ENCODE measurements around the gene PCDHGB1. TPM values are rescaled to one million over a fixed set of nuclear protein-coding genes. Genes with fewer than 3 reads are reported as not detected.

The PCDHGB1 gene
- total RNA-seq, 1 experiment from 2014 or later: 5.6 TPM

GRCh38 chr5:141342773-141343172 lies 7.1 kb upstream of the PCDHGB1 start:
- ChIA-PET POLR2A (no interaction called here), CTCF (interaction anchor here (1.0 to 4.0 kb wide), 13 partner anchors 9 to 224 kb away, joined by 3 to 22 read pairs (median 7); partner anchors contain the start of genes PCDHB14, PCDHB15, PCDHGA10 and PCDHGA11)
- Mint-ChIP-seq H3K27me3 (ENCODE audit: low read depth) (no peaks in the 10 kb centered on the region), H3K4me1 (peaks cover 2% of the 10 kb centered on the region; the same call in 1 of the 2 replicates), H3K4me3 (no peak overlapping the region), H3K36me3 (peaks cover 54% of the 10 kb centered on the region), H3K9me3 (peaks cover 68% of the 10 kb centered on the region), H3K27ac (no peak overlapping the region)
- ATAC-seq (no peak), DNase-seq (ENCODE audit: low spot score) (no peak)
- no peak for TF ChIP-seq ZNF671 (CRISPR knock-in tag; IDR thresholded peaks at IDR 0.05)
- TF ChIP-seq SMAD4 (CRISPR knock-in tag; IDR thresholded peaks at IDR 0.05): no peak
- TF ChIP-seq, protein P1, sequence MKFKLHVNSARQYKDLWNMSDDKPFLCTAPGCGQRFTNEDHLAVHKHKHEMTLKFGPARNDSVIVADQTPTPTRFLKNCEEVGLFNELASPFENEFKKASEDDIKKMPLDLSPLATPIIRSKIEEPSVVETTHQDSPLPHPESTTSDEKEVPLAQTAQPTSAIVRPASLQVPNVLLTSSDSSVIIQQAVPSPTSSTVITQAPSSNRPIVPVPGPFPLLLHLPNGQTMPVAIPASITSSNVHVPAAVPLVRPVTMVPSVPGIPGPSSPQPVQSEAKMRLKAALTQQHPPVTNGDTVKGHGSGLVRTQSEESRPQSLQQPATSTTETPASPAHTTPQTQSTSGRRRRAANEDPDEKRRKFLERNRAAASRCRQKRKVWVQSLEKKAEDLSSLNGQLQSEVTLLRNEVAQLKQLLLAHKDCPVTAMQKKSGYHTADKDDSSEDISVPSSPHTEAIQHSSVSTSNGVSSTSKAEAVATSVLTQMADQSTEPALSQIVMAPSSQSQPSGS (CRISPR knock-in tag; IDR thresholded peaks at IDR 0.05; ENCODE audit: borderline replicate concordance, low read depth): no peak
- no peak for TF ChIP-seq ZBTB21 (CRISPR knock-in tag; IDR thresholded peaks at IDR 0.05; ENCODE audit: borderline replicate concordance)
- no peak for TF ChIP-seq ZNF532 (CRISPR knock-in tag; IDR thresholded peaks at IDR 0.05; ENCODE audit: borderline replicate concordance)
- no peak for TF ChIP-seq ATF1 (CRISPR knock-in tag; IDR thresholded peaks at IDR 0.05)
- no peak for TF ChIP-seq GABPB1 (CRISPR knock-in tag; IDR thresholded peaks at IDR 0.05)
- TF ChIP-seq IRF2 (CRISPR knock-in tag; IDR thresholded peaks at IDR 0.05; ENCODE audit: borderline replicate concordance, low read depth): no peak
- no peak for TF ChIP-seq PRRX2 (CRISPR knock-in tag; IDR thresholded peaks at IDR 0.05)

GRCh38 chr5:141343242-141343952 lies 6.5 kb upstream of the PCDHGB1 start, which contains the start of gene PCDHGA3:
Gene PCDHGA3 (plus strand): TSS chr5:141343829. CDS start chr5:141344034, 205 bp downstream.
- peak; percentile 61 for ATAC-seq
- TF ChIP-seq, protein P2, sequence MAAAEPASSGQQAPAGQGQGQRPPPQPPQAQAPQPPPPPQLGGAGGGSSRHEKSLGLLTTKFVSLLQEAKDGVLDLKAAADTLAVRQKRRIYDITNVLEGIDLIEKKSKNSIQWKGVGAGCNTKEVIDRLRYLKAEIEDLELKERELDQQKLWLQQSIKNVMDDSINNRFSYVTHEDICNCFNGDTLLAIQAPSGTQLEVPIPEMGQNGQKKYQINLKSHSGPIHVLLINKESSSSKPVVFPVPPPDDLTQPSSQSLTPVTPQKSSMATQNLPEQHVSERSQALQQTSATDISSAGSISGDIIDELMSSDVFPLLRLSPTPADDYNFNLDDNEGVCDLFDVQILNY (CRISPR knock-in tag; IDR thresholded peaks at IDR 0.05): no peak
- TF ChIP-seq ESRRA (CRISPR knock-in tag; IDR thresholded peaks at IDR 0.05; ENCODE audit: borderline replicate concordance): no peak
- no peak for TF ChIP-seq ZNF232 (CRISPR knock-in tag; IDR thresholded peaks at IDR 0.05)
- TF ChIP-seq, protein P3, sequence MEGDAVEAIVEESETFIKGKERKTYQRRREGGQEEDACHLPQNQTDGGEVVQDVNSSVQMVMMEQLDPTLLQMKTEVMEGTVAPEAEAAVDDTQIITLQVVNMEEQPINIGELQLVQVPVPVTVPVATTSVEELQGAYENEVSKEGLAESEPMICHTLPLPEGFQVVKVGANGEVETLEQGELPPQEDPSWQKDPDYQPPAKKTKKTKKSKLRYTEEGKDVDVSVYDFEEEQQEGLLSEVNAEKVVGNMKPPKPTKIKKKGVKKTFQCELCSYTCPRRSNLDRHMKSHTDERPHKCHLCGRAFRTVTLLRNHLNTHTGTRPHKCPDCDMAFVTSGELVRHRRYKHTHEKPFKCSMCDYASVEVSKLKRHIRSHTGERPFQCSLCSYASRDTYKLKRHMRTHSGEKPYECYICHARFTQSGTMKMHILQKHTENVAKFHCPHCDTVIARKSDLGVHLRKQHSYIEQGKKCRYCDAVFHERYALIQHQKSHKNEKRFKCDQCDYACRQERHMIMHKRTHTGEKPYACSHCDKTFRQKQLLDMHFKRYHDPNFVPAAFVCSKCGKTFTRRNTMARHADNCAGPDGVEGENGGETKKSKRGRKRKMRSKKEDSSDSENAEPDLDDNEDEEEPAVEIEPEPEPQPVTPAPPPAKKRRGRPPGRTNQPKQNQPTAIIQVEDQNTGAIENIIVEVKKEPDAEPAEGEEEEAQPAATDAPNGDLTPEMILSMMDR (IDR thresholded peaks at IDR 0.05): peak; percentile 45; the same call in 1 of the 2 replicates
- H3K27ac Mint-ChIP-seq: no peak within 1 kb of the TSS

More at GRCh38 chr5:141343242-141343952, 6.5 kb upstream of the PCDHGB1 start, which contains the start of gene PCDHGA3:
- Mint-ChIP-seq H3K36me3 (peaks cover 54% of the 10 kb centered on the region), H3K27me3 (ENCODE audit: low read depth) (no peaks in the 10 kb centered on the region), H3K4me3 (0 out of 2 replicates have a peak within 1 kb of the TSS, but pooled peaks have one; percentile 22), H3K4me1 (peaks cover 2% of the 10 kb centered on the region; the same call in 1 of the 2 replicates), H3K9me3 (peaks cover 62% of the 10 kb centered on the region)
- ChIA-PET POLR2A (interaction anchor here (0.6 kb wide), 1 partner anchor 1023 kb away, joined by 3 read pairs; no protein-coding TSS in a partner anchor), CTCF (interaction anchor here (0.6 to 4.0 kb wide), 32 partner anchors 9 to 224 kb away, joined by 3 to 22 read pairs (median 4); partner anchors contain the start of genes PCDHB10, PCDHB11, PCDHB14 and PCDHB15)
- no peak for DNase-seq (ENCODE audit: low spot score)

Measured in WTC11 (cell line).